ENCODE data around the gene TSNAX.

- TF ChIP-seq CTCF (IDR thresholded peaks at IDR 0.05; ENCODE audit: control extremely low read depth in 1 of 3, insufficient read depth in 1 of 3, low read depth in 1 of 3, low read length in 3 of 3), result no peak
- TF ChIP-seq SUZ12 (IDR thresholded peaks at IDR 0.05; ENCODE audit: low read length), result no peak
- no peak for TF ChIP-seq MAX (IDR thresholded peaks at IDR 0.05)
- TF ChIP-seq RAD21 (IDR thresholded peaks at IDR 0.05 in 1 of 2, conservative IDR thresholded peaks at IDR 0.05 in 1 of 2; ENCODE audit: low read depth in 2 of 2, low read length in 2 of 2), result no peak
- TF ChIP-seq MAFK (IDR thresholded peaks at IDR 0.05; ENCODE audit: low read depth, low read length), result no peak
- TF ChIP-seq EZH2 (IDR thresholded peaks at IDR 0.05; ENCODE audit: low read depth, low read length, severe bottlenecking), result no peak
- TF ChIP-seq POLR2A (IDR thresholded peaks at IDR 0.05; ENCODE audit: control extremely low read depth in 1 of 2, low read depth in 2 of 2, low read length in 2 of 2), result no peak
Measured at GRCh38 chr1:231481289-231481688, 47.2 kb upstream of the TSNAX start.
